Panc1 (cell line): Measurements from ENCODE around the gene CCDC112. TPM values are rescaled to one million over a fixed set of nuclear protein-coding genes. Genes with fewer than 3 reads are reported as not detected.

ENCODE experiments used
- ATAC-seq: fragments of 200-7000 bp; cut with Tn5 transposase; 2 replicates; pipeline ENCODE4 v1.9.1; 2020; ENCODE audit warnings: mild to moderate bottlenecking, moderate library complexity
- BruUV-seq: library from RNA; stranded (reverse); fragments of 400-500 nt; replicated peaks from 2 replicates; lab custom pipeline; 2021; lab: Mats Ljungman, UMichigan
- CTCF ChIA-PET: fragments of 300-600 bp; sonication (Branson Sonifier 250); formaldehyde crosslinking; loops from one replicate; lab custom pipeline; 2022; ENCODE audit warnings: antibody characterized with exemption; lab: Charles Lee
- POLR2A ChIA-PET: fragments of 300-600 bp; sonication (Branson Sonifier 250); formaldehyde crosslinking; loops from one replicate; lab custom pipeline; 2022; ENCODE audit warnings: antibody characterized with exemption; lab: Charles Lee
- DNase-seq: peaks from one replicate; pipeline ENCODE4 v3.0.0-alpha.2; 2010; ENCODE audit warnings: low read depth, low spot score
- H3K27ac ChIP-seq: 2 replicates; pipeline ENCODE4 v1.5.1; 2011; ENCODE audit warnings: mild to moderate bottlenecking, low read length, inconsistent platforms
- H3K27me3 ChIP-seq: fragments of 200-500 bp; sonication (Bioruptor generic); 2 replicates; pipeline ENCODE4 v1.6.0; 2014; ENCODE audit warnings: low read length, inconsistent platforms; ENCODE audit not compliant: control insufficient read depth, insufficient read depth
- H3K36me3 ChIP-seq: fragments of 200-500 bp; sonication (Bioruptor generic); 2 replicates; pipeline ENCODE4 v1.5.1; 2014; ENCODE audit warnings: inconsistent platforms, mild to moderate bottlenecking, low read length, moderate library complexity; ENCODE audit not compliant: control insufficient read depth, insufficient read depth
- H3K4me1 ChIP-seq: 2 replicates; pipeline ENCODE4 v1.5.1; 2011; ENCODE audit warnings: inconsistent platforms, mild to moderate bottlenecking, low read length, moderate library complexity; ENCODE audit not compliant: control insufficient read depth, insufficient read depth
- H3K4me3 ChIP-seq, 2 experiments: 2 replicates each; pipeline ENCODE4 v1.5.1; 2011 to 2012; ENCODE audit warnings: low read depth in 2 of 2, low read length in 2 of 2, mild to moderate bottlenecking in 2 of 2, inconsistent platforms in 1 of 2, moderate library complexity in 1 of 2
- H3K9me3 ChIP-seq: fragments of 200-500 bp; sonication (Bioruptor generic); 2 replicates; pipeline ENCODE4 v1.5.1; 2014; ENCODE audit warnings: low read depth, mild to moderate bottlenecking, inconsistent platforms, low read length, moderate library complexity; ENCODE audit not compliant: control insufficient read depth, insufficient read depth
- CTCF ChIP-seq: fragments of 450-650 bp; IDR thresholded peaks from 2 replicates; pipeline ENCODE4 v1.5.1; 2017; ENCODE audit warnings: mild to moderate bottlenecking
- POLR2AphosphoS5 ChIP-seq: IDR thresholded peaks from 2 replicates; pipeline ENCODE4 v1.6.1; 2012; ENCODE audit warnings: mild to moderate bottlenecking, low read depth, low read length, moderate library complexity
- REST ChIP-seq, 2 experiments: IDR thresholded peaks; 2 replicates each; pipeline ENCODE4 v1.6.1; 2011 to 2012; ENCODE audit warnings: low read depth in 2 of 2, control low read depth in 1 of 2, low read length in 1 of 2, mild to moderate bottlenecking in 1 of 2, moderate library complexity in 1 of 2; ENCODE audit not compliant: insufficient read depth in 1 of 2
- SIN3A ChIP-seq: IDR thresholded peaks from 2 replicates; pipeline ENCODE4 v1.6.1; 2012; ENCODE audit warnings: low read depth, mild to moderate bottlenecking, low read length, moderate library complexity, borderline replicate concordance; ENCODE audit not compliant: insufficient read depth
- TCF7L2 ChIP-seq: IDR thresholded peaks from 2 replicates; pipeline ENCODE4 v1.6.1; 2011; ENCODE audit warnings: mild to moderate bottlenecking, low read depth, low read length, inconsistent platforms
- in situ Hi-C: cut with HindIII; loops from 2 replicates; pipeline ENCODE4 v1.10.0; 2016; ENCODE audit warnings: low sequenced_read_pairs, low pct_unique_long_range_greater_than_20kb
- intact Hi-C: fragments of 100-400 bp; cut with micrococcal nuclease; formaldehyde crosslinking; loops from one replicate; pipeline ENCODE4 v1.10.0; 2022; ENCODE audit not compliant: unreplicated experiment
- total RNA-seq: library from RNA; stranded (reverse); gene quantifications from one replicate; pipeline ENCODE4 v1.2.1, GENCODE V29; 2021; ENCODE audit not compliant: unreplicated experiment

Gene CCDC112
- total RNA-seq, 1 experiment from 2014 or later = 5.6 TPM

- ChIA-PET CTCF (no interaction called here), POLR2A (no interaction called here)
- Histone ChIP-seq H3K4me1 (no peaks in the 10 kb centered on the region; the same call in 1 of the 2 replicates), H3K27me3 (0 out of 2 replicates have a peak, but pooled peaks cover under 1% of the 10 kb centered on the region), H3K4me3 (no peak overlapping the region), H3K9me3 (no peaks in the 10 kb centered on the region), H3K27ac (no peak overlapping the region), H3K36me3 (no peaks in the 10 kb centered on the region)
- no TSS peak for BruUV-seq
- no peak for DNase-seq
- in situ Hi-C loops = no loop called here
- TF ChIP-seq POLR2AphosphoS5 (no peak), SIN3A (no peak)
- ATAC-seq = no peak
- intact Hi-C loops = no loop called here
Observed at GRCh38 chr5:115333164-115333563, 36.7 kb upstream of the CCDC112 start.

- no peak for ATAC-seq
- H3K9me3 ChIP-seq = no peaks in the 10 kb centered on the region
- CTCF ChIA-PET = no interaction called here
- intact Hi-C loops = no loop called here
- in situ Hi-C loops = no loop called here
- DNase-seq = no peak
- H3K4me3 ChIP-seq = no peak overlapping the region
- POLR2A ChIA-PET = interaction anchor here (0.6 kb wide), 1 partner anchor 47 kb away, joined by 4 read pairs; no protein-coding TSS in a partner anchor
- TF ChIP-seq SIN3A (no peak), CTCF (no peak), REST (IDR thresholded peaks at IDR 0.05; ENCODE audit: insufficient read depth in 1 of 2, low read depth in 2 of 2, low read length in 1 of 2) (no peak), TCF7L2 (no peak), POLR2AphosphoS5 (no peak)
- H3K27ac ChIP-seq = no peak overlapping the region
- no peaks in the 10 kb centered on the region; the same call in 1 of the 2 replicates for H3K4me1 ChIP-seq
- 0 out of 2 replicates have a peak, but pooled peaks cover 2% of the 10 kb centered on the region for H3K27me3 ChIP-seq
- H3K36me3 ChIP-seq = no peaks in the 10 kb centered on the region
- no TSS peak for BruUV-seq
Observed at GRCh38 chr5:115330830-115331229, 34.4 kb upstream of the CCDC112 start.

- Histone ChIP-seq H3K27ac (no peak overlapping the region), H3K4me1 (no peaks in the 10 kb centered on the region; the same call in 1 of the 2 replicates), H3K4me3 (no peak overlapping the region), H3K36me3 (no peaks in the 10 kb centered on the region), H3K27me3 (peaks cover 2% of the 10 kb centered on the region; the same call in 1 of the 2 replicates), H3K9me3 (no peaks in the 10 kb centered on the region)
- DNase-seq (no peak), ATAC-seq (no peak)
- TF ChIP-seq REST (IDR thresholded peaks at IDR 0.05; ENCODE audit: insufficient read depth in 1 of 2, low read depth in 2 of 2, low read length in 1 of 2) (no peak), TCF7L2 (no peak), POLR2AphosphoS5 (no peak), SIN3A (no peak), CTCF (no peak)
- CTCF ChIA-PET = no interaction called here
- in situ Hi-C loops = no loop called here
- no TSS peak for BruUV-seq
- intact Hi-C loops = no loop called here
- POLR2A ChIA-PET = no interaction called here
Observed at GRCh38 chr5:115329475-115329874, 33.0 kb upstream of the CCDC112 start.
